ENCODE measurements around the gene OR10J4.

GRCh38 chr1:159468321-159468720, 36.3 kb downstream of the OR10J4 start:
- TF ChIP-seq EZH2phosphoT487 (IDR thresholded peaks at IDR 0.05; ENCODE audit: low read depth) = no peak
- TF ChIP-seq CTCF (IDR thresholded peaks at IDR 0.05; ENCODE audit: low read depth, low read length) = no peak
